Measurements from ENCODE around the gene RAB10. TPM values are rescaled to one million over a fixed set of nuclear protein-coding genes. Genes with fewer than 3 reads are reported as not detected.

The RAB10 gene
- total and polyA plus RNA-seq, 4 donors, result 26.6 to 52.2 (median 41.6) TPM

- H3K4me3 ChIP-seq (ENCODE audit: low read depth in 1 of 3, low read length in 3 of 3), result no peak overlapping the region
- no peak overlapping the region for H3K9ac ChIP-seq (ENCODE audit: low read depth in 1 of 2, low read length in 2 of 2)
- peaks cover 0 to 5% (median 2%) of the 10 kb centered on the region in 4 donors for H3K4me1 ChIP-seq (ENCODE audit: control insufficient read depth in 4 of 4, insufficient read depth in 4 of 4, low read length in 3 of 4)
- DNase-seq (ENCODE audit: low spot score), result no peak
- H3K36me3 ChIP-seq (ENCODE audit: control insufficient read depth in 4 of 4, insufficient read depth in 3 of 4, low read depth in 1 of 4, low read length in 3 of 4), result no peaks in the 10 kb centered on the region
- no peak overlapping the region for H3K27ac ChIP-seq (ENCODE audit: low read depth in 1 of 2, low read length in 2 of 2)
- no peaks in the 10 kb centered on the region for H3K27me3 ChIP-seq (ENCODE audit: control insufficient read depth in 4 of 4, insufficient read depth in 4 of 4, low read length in 3 of 4)
- TF ChIP-seq CTCF (IDR thresholded peaks at IDR 0.05; ENCODE audit: low read depth, low read length, missing input control) (no peak), JUND (IDR thresholded peaks at IDR 0.05) (no peak), ZBTB33 (IDR thresholded peaks at IDR 0.05) (no peak), ATF3 (IDR thresholded peaks at IDR 0.05) (no peak), SP1 (IDR thresholded peaks at IDR 0.05) (no peak), NR2F2 (IDR thresholded peaks at IDR 0.05) (no peak), FOXA2 (IDR thresholded peaks at IDR 0.05) (no peak), HNF4A (conservative IDR thresholded peaks at IDR 0.05) (no peak), REST (IDR thresholded peaks at IDR 0.05) (no peak)
- no peaks in the 10 kb centered on the region for H3K9me3 ChIP-seq (ENCODE audit: control insufficient read depth in 4 of 4, low read length in 3 of 4)
- WGBS, result 93% methylated on average over 9 of the region's 9 CpGs
Observed at GRCh38 chr2:25988134-25988533, 45.8 kb upstream of the RAB10 start.

- Histone ChIP-seq H3K27me3 (ENCODE audit: control insufficient read depth in 4 of 4, insufficient read depth in 4 of 4, low read length in 3 of 4) (no peaks in the 10 kb centered on the region), H3K9ac (ENCODE audit: low read depth in 1 of 2, low read length in 2 of 2) (no peak overlapping the region), H3K9me3 (ENCODE audit: control insufficient read depth in 4 of 4, low read length in 3 of 4) (no peaks in the 10 kb centered on the region), H3K27ac (ENCODE audit: low read depth in 1 of 2, low read length in 2 of 2) (no peak overlapping the region), H3K36me3 (ENCODE audit: control insufficient read depth in 4 of 4, insufficient read depth in 3 of 4, low read depth in 1 of 4, low read length in 3 of 4) (no peaks in the 10 kb centered on the region), H3K4me3 (ENCODE audit: low read depth in 1 of 3, low read length in 3 of 3) (no peak overlapping the region), H3K4me1 (ENCODE audit: control insufficient read depth in 4 of 4, insufficient read depth in 4 of 4, low read length in 3 of 4) (peaks cover 0 to 5% (median 2%) of the 10 kb centered on the region in 4 donors)
- TF ChIP-seq SP1 (IDR thresholded peaks at IDR 0.05), result no peak
- TF ChIP-seq RXRA (IDR thresholded peaks at IDR 0.05), result no peak
- no peak for TF ChIP-seq TAF1 (conservative IDR thresholded peaks at IDR 0.05)
- TF ChIP-seq FOXA1 (IDR thresholded peaks at IDR 0.05), result no peak
- no peak for TF ChIP-seq ATF3 (IDR thresholded peaks at IDR 0.05)
- TF ChIP-seq JUND (IDR thresholded peaks at IDR 0.05), result no peak
- no peak for TF ChIP-seq FOXA2 (IDR thresholded peaks at IDR 0.05)
- TF ChIP-seq ZBTB33 (IDR thresholded peaks at IDR 0.05), result no peak
- TF ChIP-seq NR2F2 (IDR thresholded peaks at IDR 0.05), result no peak
- no peak for TF ChIP-seq HNF4G (IDR thresholded peaks at IDR 0.05)
- no peak for TF ChIP-seq HNF4A (conservative IDR thresholded peaks at IDR 0.05)
- no peak for TF ChIP-seq GABPA (IDR thresholded peaks at IDR 0.05 in 1 of 2, conservative IDR thresholded peaks at IDR 0.05 in 1 of 2)
- TF ChIP-seq MAX (IDR thresholded peaks at IDR 0.05), result no peak
- no peak for DNase-seq (ENCODE audit: low spot score)
- 93% methylated on average over 4 of the region's 4 CpGs for WGBS
Observed at GRCh38 chr2:25989154-25989553, 44.7 kb upstream of the RAB10 start.

All from liver (tissue), 9 donors.